DOHH2 (cell line): ENCODE results near the gene HERC2.

Source experiments
- H3F3A ChIP-seq: fragments of 200-600 bp; sonication (generic), shearing (Covaris generic); 2 replicates; pipeline ENCODE4 v1.6.0; 2016; ENCODE audit warnings: antibody characterized with exemption, mild to moderate bottlenecking; ENCODE audit not compliant: control insufficient read depth, insufficient read depth
- H3K27ac ChIP-seq: fragments of 200-600 bp; sonication (generic); 2 replicates; pipeline ENCODE4 v1.5.1; 2014; ENCODE audit warnings: low read depth, mild to moderate bottlenecking, low read length, moderate library complexity
- H3K27me3 ChIP-seq: fragments of 200-600 bp; sonication (generic); 2 replicates; pipeline ENCODE4 v1.6.1; 2014; ENCODE audit warnings: mild to moderate bottlenecking, low read length, mixed read lengths; ENCODE audit not compliant: control insufficient read depth
- H3K36me3 ChIP-seq: fragments of 200-600 bp; sonication (generic); 2 replicates; pipeline ENCODE4 v1.6.1; 2014; ENCODE audit warnings: mild to moderate bottlenecking, low read length, moderate library complexity, mixed read lengths; ENCODE audit not compliant: control insufficient read depth
- H3K4me1 ChIP-seq: fragments of 200-600 bp; sonication (generic); 2 replicates; pipeline ENCODE4 v1.6.1; 2014; ENCODE audit warnings: mild to moderate bottlenecking, low read length, mixed read lengths; ENCODE audit not compliant: control insufficient read depth
- H3K4me2 ChIP-seq: fragments of 200-600 bp; sonication (generic); 2 replicates; pipeline ENCODE4 v1.6.0; 2014; ENCODE audit warnings: mild to moderate bottlenecking, low read length, moderate library complexity
- H3K4me3 ChIP-seq: fragments of 200-600 bp; sonication (generic); 2 replicates; pipeline ENCODE4 v1.5.1; 2014; ENCODE audit warnings: mild to moderate bottlenecking, low read length, mixed read lengths
- H3K79me2 ChIP-seq: fragments of 200-600 bp; sonication (generic); 2 replicates; pipeline ENCODE4 v1.6.1; 2014; ENCODE audit warnings: mild to moderate bottlenecking, low read length, mixed read lengths; ENCODE audit not compliant: control insufficient read depth
- H3K9me2 ChIP-seq: fragments of 200-600 bp; sonication (generic); replicated peaks from 2 replicates; pipeline ENCODE4 v1.6.1; 2014; ENCODE audit warnings: mild to moderate bottlenecking, low read length, mixed read lengths; ENCODE audit not compliant: control insufficient read depth
- H3K9me3 ChIP-seq: fragments of 200-600 bp; sonication (generic); 2 replicates; pipeline ENCODE4 v1.6.1; 2014; ENCODE audit warnings: antibody characterized with exemption, low read length, mixed read lengths; ENCODE audit not compliant: control insufficient read depth, insufficient read depth
- H4K20me1 ChIP-seq: fragments of 200-600 bp; sonication (generic); 2 replicates; pipeline ENCODE4 v1.6.0; 2014; ENCODE audit warnings: low read depth, mild to moderate bottlenecking, antibody characterized with exemption, low read length, moderate library complexity; ENCODE audit not compliant: control insufficient read depth, insufficient read depth
- CTCF ChIP-seq: fragments of 200-600 bp; sonication (generic); IDR thresholded peaks from one replicate; pipeline ENCODE4 v1.5.1; 2014; ENCODE audit warnings: antibody characterized with exemption, mild to moderate bottlenecking, low read depth, low read length; ENCODE audit not compliant: poor library complexity, severe bottlenecking
- EZH2phosphoT487 ChIP-seq: fragments of 200-600 bp; sonication (generic); IDR thresholded peaks from 2 replicates; pipeline ENCODE4 v1.6.1; 2017; ENCODE audit warnings: borderline replicate concordance, mild to moderate bottlenecking, antibody characterized with exemption, low read length, moderate library complexity, mixed read lengths

The HERC2 gene

GRCh38 chr15:28281876-28282275 lies 40.1 kb downstream of the HERC2 start:
- Histone ChIP-seq H3K4me3 (no peak overlapping the region), H3K79me2 (peaks cover 59% of the 10 kb centered on the region), H3K4me2 (no peak overlapping the region), H3K9me2 (no peaks in the 10 kb centered on the region), H3F3A (no peaks in the 10 kb centered on the region), H3K4me1 (peaks cover 4% of the 10 kb centered on the region; the same call in 1 of the 2 replicates), H3K36me3 (peaks cover 49% of the 10 kb centered on the region), H3K27ac (no peak overlapping the region), H3K27me3 (no peaks in the 10 kb centered on the region), H4K20me1 (no peaks in the 10 kb centered on the region), H3K9me3 (no peaks in the 10 kb centered on the region)
- TF ChIP-seq EZH2phosphoT487 (no peak), CTCF (no peak)

- Histone ChIP-seq H3K9me3 (no peaks in the 10 kb centered on the region), H3F3A (no peaks in the 10 kb centered on the region), H4K20me1 (no peaks in the 10 kb centered on the region), H3K27me3 (no peaks in the 10 kb centered on the region), H3K36me3 (peaks cover 47% of the 10 kb centered on the region), H3K4me2 (no peak overlapping the region), H3K4me1 (no peaks in the 10 kb centered on the region), H3K79me2 (no peaks in the 10 kb centered on the region), H3K4me3 (no peak overlapping the region), H3K27ac (no peak overlapping the region), H3K9me2 (no peaks in the 10 kb centered on the region)
- no peak for TF ChIP-seq CTCF
- TF ChIP-seq EZH2phosphoT487 = no peak
These were observed 47.3 kb downstream of the HERC2 start for GRCh38 chr15:28274635-28275034.

DNA sequence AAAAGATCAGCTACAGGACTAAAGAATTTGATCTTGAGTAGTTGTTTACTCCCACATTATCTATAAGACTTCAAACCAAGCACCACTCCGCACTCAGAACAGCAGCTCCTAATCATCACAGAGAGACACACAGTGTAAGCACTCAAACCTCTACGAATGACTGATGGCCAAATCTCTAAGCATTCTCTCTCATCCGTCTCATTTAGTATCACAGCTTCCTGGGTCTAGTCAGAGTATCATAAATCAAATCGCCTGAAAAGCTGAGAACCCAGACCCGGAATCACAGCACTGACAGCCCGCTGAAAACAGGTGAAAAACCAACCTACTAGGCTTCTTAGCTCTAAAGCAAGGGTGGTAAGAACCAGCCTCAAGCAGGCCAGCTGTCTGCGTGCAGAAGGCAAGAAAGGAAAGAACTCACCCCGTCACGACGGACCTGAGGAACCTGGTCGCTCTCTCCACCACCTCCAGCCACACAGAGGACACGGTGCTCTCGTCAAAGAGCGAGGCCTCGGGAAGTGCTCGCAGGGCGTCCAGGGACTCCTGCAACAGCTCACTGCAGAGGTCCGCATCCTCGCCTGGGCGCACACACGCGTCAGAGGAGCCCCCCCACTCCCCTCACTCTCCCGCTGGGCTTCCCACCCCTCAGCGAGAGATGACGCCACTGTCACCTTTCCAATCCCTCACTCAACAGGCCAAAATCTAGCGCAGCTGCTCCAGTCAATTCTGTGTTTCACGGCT lies 47.9 kb downstream of the HERC2 start:
- no peaks in the 10 kb centered on the region for H3K4me1 ChIP-seq
- H3K27me3 ChIP-seq = no peaks in the 10 kb centered on the region
- H3K4me3 ChIP-seq = no peak overlapping the region
- no peaks in the 10 kb centered on the region for H4K20me1 ChIP-seq
- H3K79me2 ChIP-seq = no peaks in the 10 kb centered on the region
- H3K9me3 ChIP-seq = no peaks in the 10 kb centered on the region
- H3F3A ChIP-seq = no peaks in the 10 kb centered on the region
- TF ChIP-seq CTCF = no peak
- TF ChIP-seq EZH2phosphoT487 = no peak
- peaks cover 53% of the 10 kb centered on the region for H3K36me3 ChIP-seq
- no peak overlapping the region for H3K4me2 ChIP-seq
- no peak overlapping the region for H3K27ac ChIP-seq
- H3K9me2 ChIP-seq = no peaks in the 10 kb centered on the region
